Measurements from ENCODE around the gene ANKRD55.

DNA sequence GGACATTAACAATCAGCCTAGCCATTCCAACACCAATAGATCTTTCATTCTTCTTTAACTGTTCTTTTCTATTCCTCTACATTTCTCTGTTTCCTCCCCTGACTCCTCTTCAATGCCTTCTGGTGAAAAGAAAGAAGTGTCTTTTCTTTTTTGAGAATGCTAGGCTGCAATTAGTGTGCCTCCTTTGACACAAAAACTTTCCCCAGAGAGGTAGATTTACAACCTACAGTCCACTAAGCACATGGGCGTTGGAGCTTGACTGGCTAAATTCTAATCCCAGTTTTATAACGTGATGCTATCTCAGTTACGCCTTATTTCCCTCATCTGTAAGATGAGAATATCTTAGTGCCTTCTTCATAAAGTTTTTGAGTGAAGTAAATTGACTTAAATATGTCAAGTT is 16.9 kb upstream of the ANKRD55 start:
- TF ChIP-seq, protein P1, sequence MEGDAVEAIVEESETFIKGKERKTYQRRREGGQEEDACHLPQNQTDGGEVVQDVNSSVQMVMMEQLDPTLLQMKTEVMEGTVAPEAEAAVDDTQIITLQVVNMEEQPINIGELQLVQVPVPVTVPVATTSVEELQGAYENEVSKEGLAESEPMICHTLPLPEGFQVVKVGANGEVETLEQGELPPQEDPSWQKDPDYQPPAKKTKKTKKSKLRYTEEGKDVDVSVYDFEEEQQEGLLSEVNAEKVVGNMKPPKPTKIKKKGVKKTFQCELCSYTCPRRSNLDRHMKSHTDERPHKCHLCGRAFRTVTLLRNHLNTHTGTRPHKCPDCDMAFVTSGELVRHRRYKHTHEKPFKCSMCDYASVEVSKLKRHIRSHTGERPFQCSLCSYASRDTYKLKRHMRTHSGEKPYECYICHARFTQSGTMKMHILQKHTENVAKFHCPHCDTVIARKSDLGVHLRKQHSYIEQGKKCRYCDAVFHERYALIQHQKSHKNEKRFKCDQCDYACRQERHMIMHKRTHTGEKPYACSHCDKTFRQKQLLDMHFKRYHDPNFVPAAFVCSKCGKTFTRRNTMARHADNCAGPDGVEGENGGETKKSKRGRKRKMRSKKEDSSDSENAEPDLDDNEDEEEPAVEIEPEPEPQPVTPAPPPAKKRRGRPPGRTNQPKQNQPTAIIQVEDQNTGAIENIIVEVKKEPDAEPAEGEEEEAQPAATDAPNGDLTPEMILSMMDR (IDR thresholded peaks at IDR 0.05; ENCODE audit: control extremely low read depth in 1 of 3, insufficient read depth in 1 of 3, low read depth in 1 of 3, low read length in 3 of 3), result no peak
- TF ChIP-seq MAFK (IDR thresholded peaks at IDR 0.05; ENCODE audit: low read depth, low read length) (no peak), YY1 (IDR thresholded peaks at IDR 0.05; ENCODE audit: low read depth, low read length) (no peak), POLR2A (IDR thresholded peaks at IDR 0.05; ENCODE audit: control extremely low read depth in 1 of 2, low read depth in 2 of 2, low read length in 2 of 2) (no peak), CTBP2 (IDR thresholded peaks at IDR 0.05; ENCODE audit: borderline replicate concordance, insufficient read depth, insufficient read length, low read length) (no peak), POLR2AphosphoS5 (IDR thresholded peaks at IDR 0.05; ENCODE audit: low read depth, low read length) (no peak)
